CD14-positive monocyte (primary cell): ENCODE data around the gene PKHD1. TPM values are rescaled to one million over a fixed set of nuclear protein-coding genes. Genes with fewer than 3 reads are reported as not detected.

Experiments
- DNase-seq, 3 donors: peaks; one replicate each; pipeline ENCODE4 v3.0.0-alpha.2; 2011 to 2022
- H2AFZ ChIP-seq: 2 replicates; pipeline ENCODE4 v1.6.0; 2012; ENCODE audit warnings: mild to moderate bottlenecking, low read depth, low read length, inconsistent platforms; ENCODE audit not compliant: insufficient read depth, poor library complexity, severe bottlenecking
- H3K27ac ChIP-seq, 2 donors: 1 replicate in 1 of 2; 2 replicates in 1 of 2; pipeline ENCODE4 v1.5.1; 2012 to 2013; ENCODE audit warnings: low read length in 2 of 2, control low read depth in 1 of 2, inconsistent platforms in 1 of 2, low read depth in 1 of 2, mild to moderate bottlenecking in 1 of 2
- H3K27me3 ChIP-seq, 2 donors: one replicate each; pipeline versions ENCODE4 v1.6.0 to v1.6.1; 2011 to 2013; ENCODE audit warnings: low read length in 2 of 2; ENCODE audit not compliant: control insufficient read depth in 2 of 2, insufficient read depth in 2 of 2
- H3K36me3 ChIP-seq, 2 donors: replicated peaks in 1 of 2; 1 replicate in 1 of 2; 2 replicates in 1 of 2; pipeline versions ENCODE4 v1.5.1 to v1.6.1; 2012 to 2013; ENCODE audit warnings: low read length in 2 of 2, control low read depth in 1 of 2, inconsistent platforms in 1 of 2, mild to moderate bottlenecking in 1 of 2; ENCODE audit not compliant: insufficient read depth in 2 of 2, control insufficient read depth in 1 of 2
- H3K4me1 ChIP-seq, 2 donors: 1 replicate in 1 of 2; 2 replicates in 1 of 2; pipeline versions ENCODE4 v1.5.1 to v1.6.1; 2012 to 2013; ENCODE audit warnings: low read length in 2 of 2, control low read depth in 1 of 2, inconsistent platforms in 1 of 2, mild to moderate bottlenecking in 1 of 2, moderate library complexity in 1 of 2; ENCODE audit not compliant: insufficient read depth in 2 of 2, control insufficient read depth in 1 of 2
- H3K4me2 ChIP-seq: replicated peaks from 2 replicates; pipeline ENCODE3; 2012; ENCODE audit warnings: low read length, moderate library complexity, mild to moderate bottlenecking; ENCODE audit not compliant: poor library complexity, severe bottlenecking; ENCODE audit errors: extremely low read depth
- H3K4me3 ChIP-seq, 3 experiments: fragments of 200-600 bp in 1 of 3; sonication (generic) in 1 of 3; replicated peaks in 1 of 3; 1 replicate in 2 of 3; 2 replicates in 1 of 3; pipeline ENCODE4 v1.5.1; 2011 to 2013; ENCODE audit warnings: low read length in 3 of 3, mild to moderate bottlenecking in 3 of 3, control low read depth in 2 of 3, low read depth in 2 of 3, inconsistent platforms in 1 of 3, moderate library complexity in 1 of 3
- H3K79me2 ChIP-seq: 2 replicates; pipeline ENCODE4 v1.6.0; 2012; ENCODE audit warnings: mild to moderate bottlenecking, control low read depth, inconsistent platforms, low read length, moderate library complexity; ENCODE audit not compliant: insufficient read depth
- H3K9ac ChIP-seq: 2 replicates; pipeline ENCODE4 v1.6.0; 2017; ENCODE audit warnings: low read length, mild to moderate bottlenecking; ENCODE audit not compliant: insufficient read depth, poor library complexity, severe bottlenecking
- H3K9me3 ChIP-seq, 2 donors: replicated peaks in 1 of 2; 1 replicate in 1 of 2; 2 replicates in 1 of 2; pipeline versions ENCODE4 v1.5.1 to v1.6.1; 2012 to 2013; ENCODE audit warnings: low read length in 2 of 2, control low read depth in 1 of 2; ENCODE audit not compliant: control insufficient read depth in 1 of 2, insufficient read depth in 1 of 2
- H4K20me1 ChIP-seq: 2 replicates; pipeline ENCODE4 v1.6.0; 2012; ENCODE audit warnings: mild to moderate bottlenecking, low read length, control low read depth, moderate library complexity; ENCODE audit not compliant: insufficient read depth
- H3K27ac Mint-ChIP-seq, 7 donors: one replicate each; pipeline ENCODE4 v1.8.0; 2020; ENCODE audit warnings: mild to moderate bottlenecking in 7 of 7, mixed read lengths in 7 of 7, moderate library complexity in 6 of 7, inconsistent platforms in 2 of 7
- H3K27me3 Mint-ChIP-seq, 3 donors: one replicate each; pipeline ENCODE4 v1.8.0; 2021 to 2022; ENCODE audit warnings: low read depth in 3 of 3, mild to moderate bottlenecking in 3 of 3, mixed read lengths in 3 of 3, moderate library complexity in 3 of 3, inconsistent platforms in 1 of 3
- H3K36me3 Mint-ChIP-seq, 2 donors: one replicate each; pipeline ENCODE4 v1.8.0; 2020; ENCODE audit warnings: mixed read lengths in 2 of 2, inconsistent platforms in 1 of 2, mild to moderate bottlenecking in 1 of 2
- H3K4me1 Mint-ChIP-seq: one replicate; pipeline ENCODE4 v1.8.0; 2020; ENCODE audit warnings: mild to moderate bottlenecking, mixed read lengths
- H3K4me3 Mint-ChIP-seq, 2 donors: one replicate each; pipeline ENCODE4 v1.8.0; 2020; ENCODE audit warnings: mild to moderate bottlenecking in 2 of 2, mixed read lengths in 2 of 2, moderate library complexity in 1 of 2
- H3K9me3 Mint-ChIP-seq, 7 donors: one replicate each; pipeline ENCODE4 v1.8.0; 2020 to 2022; ENCODE audit warnings: mixed read lengths in 7 of 7, mild to moderate bottlenecking in 6 of 7, moderate library complexity in 6 of 7, inconsistent platforms in 2 of 7
- CTCF ChIP-seq: fragments of 200-600 bp; IDR thresholded peaks from one replicate; pipeline ENCODE4 v1.8.0; 2022; ENCODE audit warnings: antibody characterized with exemption, mild to moderate bottlenecking
- WGBS: methylation state at CpG from one replicate; pipeline ENCODE4 v1.1.5; 2013; ENCODE audit warnings: missing lambda C conversion rate; ENCODE audit not compliant: insufficient coverage; 5-methylcytosine and 5-hydroxymethylcytosine counted together
- intact Hi-C, 2 donors: fragments of 100-400 bp; cut with micrococcal nuclease; formaldehyde crosslinking; loops; one replicate each; pipeline versions ENCODE4 v1.15.0 to v1.15.1; 2023
- polyA plus RNA-seq, 3 donors: library from polyadenylated mRNA; depleted of rRNA in 1 of 3; unstranded in 2 of 3; stranded (reverse) in 1 of 3; fragments of 300-500 nt in 2 of 3; fragments of >200 nt in 1 of 3; fragmentation: Illumina TruSeq in 2 of 3; gene quantifications; 1 replicate in 2 of 3; 2 replicates in 1 of 3; pipeline ENCODE4 v1.2.3, GENCODE V29; 2012 to 2021

The PKHD1 gene
- polyA plus RNA-seq, 3 donors: not detected

- intact Hi-C loops: no loop called here
- no peaks in the 10 kb centered on the region for H3K9me3 Mint-ChIP-seq
- H3K4me3 ChIP-seq: no peak overlapping the region
- H3K27ac ChIP-seq: no peak overlapping the region
- no peaks in the 10 kb centered on the region for H3K4me1 Mint-ChIP-seq
- H3K4me2 ChIP-seq: no peak overlapping the region
- no peaks in the 10 kb centered on the region for H3K79me2 ChIP-seq
- no peaks in the 10 kb centered on the region for H3K36me3 Mint-ChIP-seq
- H3K9me3 ChIP-seq: no peaks in the 10 kb centered on the region
- WGBS: no CpG with 5 or more reads among the region's 5 CpGs
- H3K36me3 ChIP-seq: no peaks in the 10 kb centered on the region
- no peaks in the 10 kb centered on the region for H3K27me3 ChIP-seq
- no peaks in the 10 kb centered on the region for H4K20me1 ChIP-seq
- H2AFZ ChIP-seq: no peak overlapping the region
- no peak overlapping the region for H3K9ac ChIP-seq
- H3K27me3 Mint-ChIP-seq: peaks cover 0 to 6% (median 6%) of the 10 kb centered on the region in 3 donors
- H3K27ac Mint-ChIP-seq: no peak overlapping the region
- no peak overlapping the region for H3K4me3 Mint-ChIP-seq
- no peak for TF ChIP-seq CTCF
- no peak for DNase-seq
- no peaks in the 10 kb centered on the region for H3K4me1 ChIP-seq
Observed at GRCh38 chr6:52045033-52045432, 42.4 kb downstream of the PKHD1 start.

DNA sequence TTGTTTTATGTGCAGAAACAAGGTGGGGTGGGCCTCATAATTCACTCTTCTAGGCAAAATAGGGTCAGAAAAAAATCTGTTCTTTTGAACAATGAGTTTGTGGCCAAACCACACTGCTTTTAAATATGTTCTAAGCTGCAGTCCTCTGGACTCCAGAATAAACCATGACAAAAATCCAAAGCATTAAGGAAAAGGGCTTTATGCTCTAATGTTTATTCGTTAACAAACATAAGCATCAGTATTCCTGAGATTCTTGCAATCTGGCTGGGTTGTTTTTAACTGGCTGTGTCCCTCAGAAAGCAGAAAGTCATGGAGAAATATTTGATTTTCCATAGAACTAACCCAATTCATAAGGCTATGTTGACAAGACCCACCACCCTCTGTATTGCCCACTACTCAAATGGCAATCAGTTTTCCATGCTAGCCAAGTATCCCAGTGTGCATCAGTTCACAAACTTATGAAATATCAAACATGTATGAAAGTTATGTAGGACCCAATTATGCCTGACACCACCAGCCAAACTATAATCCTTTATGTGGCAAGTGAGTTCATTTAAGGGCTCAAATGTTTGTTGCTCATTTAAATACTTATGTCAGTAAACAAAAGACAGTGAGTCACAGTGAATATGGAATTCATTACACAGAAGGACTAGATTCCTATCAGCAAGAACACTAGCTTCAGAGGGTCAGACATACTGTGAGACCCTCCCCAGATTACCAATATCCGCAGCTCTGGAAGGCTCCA, 45.1 kb downstream of the PKHD1 start:
- Histone ChIP-seq H3K9me3 (no peaks in the 10 kb centered on the region), H4K20me1 (no peaks in the 10 kb centered on the region), H2AFZ (no peak overlapping the region), H3K36me3 (no peaks in the 10 kb centered on the region), H3K27me3 (no peaks in the 10 kb centered on the region), H3K4me3 (no peak overlapping the region), H3K9ac (no peak overlapping the region), H3K27ac (no peak overlapping the region), H3K4me2 (no peak overlapping the region), H3K79me2 (no peaks in the 10 kb centered on the region), H3K4me1 (no peaks in the 10 kb centered on the region)
- no peak overlapping the region for H3K27ac Mint-ChIP-seq
- no peak for DNase-seq
- no peak overlapping the region for H3K4me3 Mint-ChIP-seq
- peaks cover 0 to 2% (median 0%) of the 10 kb centered on the region in 7 donors for H3K9me3 Mint-ChIP-seq
- WGBS: 100% methylated on average over 1 of the region's 2 CpGs
- H3K27me3 Mint-ChIP-seq: peaks cover 0 to 8% (median 6%) of the 10 kb centered on the region in 3 donors
- H3K4me1 Mint-ChIP-seq: no peaks in the 10 kb centered on the region
- intact Hi-C loops: no loop called here
- no peak for TF ChIP-seq CTCF
- no peaks in the 10 kb centered on the region for H3K36me3 Mint-ChIP-seq
